Sigmoid colon (tissue), 7 donors: ENCODE measurements around the gene PVALEF. TPM values are rescaled to one million over a fixed set of nuclear protein-coding genes. Genes with fewer than 3 reads are reported as not detected.

Experiments used
- DNase-seq: peaks from one replicate; pipeline ENCODE4 v3.0.0-alpha.2; 2019
- H3K27ac ChIP-seq, 4 donors: fragments of 200-600 bp; sonication (generic); one replicate each; pipeline ENCODE4 v1.5.1; 2016 to 2019; ENCODE audit warnings: mild to moderate bottlenecking in 1 of 4
- H3K27me3 ChIP-seq, 3 donors: fragments of 200-600 bp; sonication (generic); one replicate each; pipeline ENCODE4 v1.5.1; 2019; ENCODE audit warnings: mild to moderate bottlenecking in 1 of 3
- H3K36me3 ChIP-seq, 4 donors: fragments of 200-600 bp; sonication (generic); one replicate each; pipeline ENCODE4 v1.5.1; 2016 to 2019
- H3K4me1 ChIP-seq, 4 donors: fragments of 200-600 bp; sonication (generic); one replicate each; pipeline ENCODE4 v1.5.1; 2017 to 2019
- H3K4me3 ChIP-seq, 4 donors: fragments of 200-600 bp; sonication (generic); one replicate each; pipeline ENCODE4 v1.5.1; 2017 to 2019; ENCODE audit warnings: mild to moderate bottlenecking in 2 of 4, moderate library complexity in 1 of 4
- H3K9me3 ChIP-seq, 4 donors: fragments of 200-600 bp in 3 of 4; sonication (generic) in 3 of 4; one replicate each; pipeline versions ENCODE4 v1.5.1 to v1.6.1; 2013 to 2019
- CTCF ChIP-seq, 4 experiments: fragments of 450-650 bp in 3 of 4; fragments of 200-600 bp in 1 of 4; IDR thresholded peaks; one replicate each; pipeline ENCODE4 v1.5.1; 2016 to 2019; ENCODE audit warnings: antibody characterized with exemption in 4 of 4, mild to moderate bottlenecking in 3 of 4, moderate library complexity in 2 of 4
- EP300 ChIP-seq, 4 donors: sonication (generic); formaldehyde crosslinking; IDR thresholded peaks; one replicate each; pipeline ENCODE4 v1.6.1; 2017; ENCODE audit warnings: antibody characterized with exemption in 4 of 4
- POLR2A ChIP-seq, 2 donors: fragments of 450-650 bp; IDR thresholded peaks; one replicate each; pipeline ENCODE4 v1.6.1; 2016; ENCODE audit warnings: antibody characterized with exemption in 2 of 2, mild to moderate bottlenecking in 2 of 2, moderate library complexity in 2 of 2
- POLR2AphosphoS5 ChIP-seq, 4 donors: sonication (generic); formaldehyde crosslinking; IDR thresholded peaks; one replicate each; pipeline ENCODE4 v1.6.1; 2017; ENCODE audit warnings: antibody characterized with exemption in 4 of 4
- WGBS, 2 donors: extraction: QIAGEN DNeasy Blood & Tissue Kit; methylation state at CpG; one replicate each; pipeline ENCODE4 v1.1.7; 2013; 5-methylcytosine and 5-hydroxymethylcytosine counted together
- intact Hi-C: fragments of 100-400 bp; cut with DNase I; formaldehyde crosslinking; loops from one replicate; pipeline ENCODE4 v1.15.1; 2023
- polyA plus RNA-seq, 3 donors: library from polyadenylated mRNA; stranded (reverse); fragments of 200-250 nt; gene quantifications; one replicate each; pipeline ENCODE4 v1.2.3, GENCODE V29; 2013
- total RNA-seq, 4 donors: library from RNA; depleted of rRNA; stranded (reverse); fragments of >200 nt; gene quantifications; one replicate each; pipeline ENCODE4 v1.1.0, GENCODE V29; 2016
- donor health status: healthy with polysubstance abuse.
- donor health status: Bipolar disorder and iron deficiency.
- donor health status: healthy.

PVALEF gene
- total and polyA plus RNA-seq, 7 donors = not detected

DNA sequence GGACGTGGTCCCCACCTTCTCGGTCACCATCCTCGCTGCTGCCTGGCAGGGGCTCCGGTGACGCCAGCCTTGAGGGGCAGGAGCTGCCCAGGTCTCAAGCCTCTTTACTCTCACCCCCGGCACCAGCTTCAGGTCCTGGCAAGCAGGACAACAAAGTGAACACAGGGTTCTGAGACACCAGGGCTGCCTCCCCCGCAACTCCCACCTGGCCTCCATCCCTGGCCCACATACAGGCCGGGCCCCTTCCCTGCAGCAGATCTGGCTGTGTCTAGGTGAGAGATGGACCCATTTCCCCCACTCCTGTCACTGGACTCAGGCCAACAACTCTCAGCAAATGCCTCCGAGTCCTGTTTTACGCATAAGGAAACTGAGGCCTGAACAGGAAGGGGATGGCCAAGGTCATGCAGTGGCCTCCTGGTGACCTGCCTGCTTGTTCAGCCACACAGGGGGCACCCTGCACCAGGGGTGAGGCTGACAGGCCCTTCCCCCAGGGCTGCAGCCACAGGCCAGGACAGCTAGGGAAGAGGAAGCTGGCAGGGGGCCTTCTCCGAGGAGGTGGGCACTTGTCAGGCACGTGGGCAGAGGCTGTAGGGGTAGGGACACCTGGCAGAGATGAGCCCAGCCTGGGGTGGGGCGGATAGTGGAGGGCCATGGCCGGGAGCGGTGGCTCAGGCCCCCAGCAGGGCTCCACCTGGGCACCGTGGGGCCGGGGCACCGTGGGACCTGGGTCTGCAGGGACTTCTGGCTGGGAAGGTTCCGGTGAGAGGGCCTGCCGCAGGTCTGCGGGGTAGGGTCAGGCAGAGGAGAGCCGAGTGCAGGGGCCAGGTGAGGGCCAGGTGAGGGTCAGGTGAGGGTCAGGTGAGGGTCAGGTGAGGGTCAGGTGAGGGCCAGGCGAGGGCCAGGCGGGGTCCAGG lies 46.7 kb upstream of the PVALEF start:
- intact Hi-C loops = no loop called here
- H3K4me1 ChIP-seq = peaks cover 0 to 35% (median 17%) of the 10 kb centered on the region in 4 donors
- 52 to 70% methylated on average over 24 of the region's 24 CpGs for WGBS, 2 donors
- no peak for TF ChIP-seq POLR2A (IDR thresholded peaks at IDR 0.05)
- no peak for TF ChIP-seq EP300 (IDR thresholded peaks at IDR 0.05)
- TF ChIP-seq POLR2AphosphoS5 (IDR thresholded peaks at IDR 0.05) = peak in 2 of 4 donors; percentile 16 to 42
- TF ChIP-seq CTCF (IDR thresholded peaks at IDR 0.05) = no peak
- peak overlapping the region in 2 of 4 donors; percentile 18 to 47 for H3K4me3 ChIP-seq
- no peaks in the 10 kb centered on the region for H3K9me3 ChIP-seq
- H3K36me3 ChIP-seq = peaks cover 0 to 13% (median 4%) of the 10 kb centered on the region in 4 donors
- peaks cover 0 to 16% (median 10%) of the 10 kb centered on the region in 3 donors for H3K27me3 ChIP-seq
- no peak overlapping the region for H3K27ac ChIP-seq
- DNase-seq = no peak

DNA sequence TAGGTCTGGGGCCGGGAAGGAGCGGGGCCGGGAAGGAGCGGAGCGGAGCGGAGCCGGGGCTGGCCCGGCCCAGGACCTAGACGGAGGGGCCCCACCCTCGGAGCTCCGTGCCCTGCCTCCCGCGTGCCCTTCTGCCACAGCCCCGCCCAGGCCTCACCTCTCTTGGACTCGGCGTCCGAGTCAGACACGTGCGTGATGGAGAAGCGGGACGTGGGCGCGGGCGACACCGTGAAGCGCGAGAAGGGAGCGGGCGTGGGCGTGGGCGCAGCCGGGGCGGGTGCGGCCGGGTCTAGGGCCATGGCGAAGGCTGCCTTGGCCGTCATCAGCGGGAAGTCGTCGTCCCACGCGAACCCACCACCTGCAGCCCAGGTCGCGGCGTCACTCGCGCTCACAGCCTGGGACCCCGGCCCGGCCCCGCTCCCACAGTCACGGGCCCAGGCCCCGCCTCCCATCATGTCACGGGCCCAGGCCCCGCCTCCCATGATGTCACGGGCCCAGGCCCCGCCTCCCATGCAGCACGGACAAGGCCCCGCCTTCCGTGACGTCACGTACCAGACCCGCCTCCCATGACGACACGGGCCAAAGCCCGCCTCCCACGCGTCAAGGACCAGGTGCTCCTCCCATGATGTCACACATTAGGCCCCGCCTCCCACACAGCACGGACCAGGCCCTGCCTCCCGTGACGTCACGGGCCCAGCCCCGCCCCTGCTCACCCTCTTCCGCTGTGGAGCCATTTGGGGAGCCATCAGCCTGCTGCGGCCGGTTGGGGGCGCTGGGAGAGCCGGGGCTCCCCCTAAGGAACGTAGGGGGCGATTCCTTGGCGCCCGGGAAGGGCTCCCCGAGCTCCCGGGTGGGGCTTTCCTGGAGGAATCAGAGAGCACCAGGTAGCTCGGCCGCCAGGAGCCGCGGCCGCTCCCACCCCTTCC lies 45.8 kb upstream of the PVALEF start:
- Histone ChIP-seq H3K4me1 (peaks cover 0 to 35% (median 17%) of the 10 kb centered on the region in 4 donors), H3K27ac (peak overlapping the region in 3 of 4 donors; percentile 43 to 51 (median 46)), H3K9me3 (no peaks in the 10 kb centered on the region), H3K27me3 (peaks cover 0 to 16% (median 10%) of the 10 kb centered on the region in 3 donors), H3K4me3 (peak overlapping the region in 3 of 4 donors; percentile 18 to 47 (median 27)), H3K36me3 (peaks cover 0 to 13% (median 4%) of the 10 kb centered on the region in 4 donors)
- TF ChIP-seq CTCF (IDR thresholded peaks at IDR 0.05) = no peak
- no peak for TF ChIP-seq EP300 (IDR thresholded peaks at IDR 0.05)
- TF ChIP-seq POLR2AphosphoS5 (IDR thresholded peaks at IDR 0.05) = peak in 2 of 4 donors; percentile 3 to 35
- DNase-seq = peak; percentile 87
- 38 to 41% methylated on average over 89 of the region's 89 CpGs for WGBS, 2 donors
- intact Hi-C loops = no loop called here

GRCh38 chr17:81120149-81120484 lies 45.2 kb upstream of the PVALEF start:
- intact Hi-C loops = no loop called here
- DNase-seq = no peak
- Histone ChIP-seq H3K4me3 (peak overlapping the region in 1 of 4 donors; percentile 47), H3K9me3 (no peaks in the 10 kb centered on the region), H3K27ac (peak overlapping the region in 3 of 4 donors; percentile 43 to 51 (median 46)), H3K36me3 (peaks cover 0 to 13% (median 4%) of the 10 kb centered on the region in 4 donors), H3K27me3 (peaks cover 0 to 16% (median 10%) of the 10 kb centered on the region in 3 donors), H3K4me1 (peaks cover 0 to 29% (median 17%) of the 10 kb centered on the region in 4 donors)
- TF ChIP-seq POLR2A (IDR thresholded peaks at IDR 0.05) (no peak), EP300 (IDR thresholded peaks at IDR 0.05) (no peak), CTCF (IDR thresholded peaks at IDR 0.05) (no peak), POLR2AphosphoS5 (IDR thresholded peaks at IDR 0.05) (no peak)
- WGBS, 2 donors = 85 to 91% methylated on average over 33 of the region's 33 CpGs

- intact Hi-C loops = no loop called here
Measured at GRCh38 chr17:81120695-81121621, 44.3 kb upstream of the PVALEF start.

More at GRCh38 chr17:81120695-81121621, 44.3 kb upstream of the PVALEF start:
- Histone ChIP-seq H3K27ac (peak overlapping the region in 1 of 4 donors; percentile 43), H3K4me3 (no peak overlapping the region), H3K36me3 (peaks cover 0 to 13% (median 3%) of the 10 kb centered on the region in 4 donors), H3K9me3 (no peaks in the 10 kb centered on the region), H3K4me1 (peaks cover 0 to 21% (median 17%) of the 10 kb centered on the region in 4 donors), H3K27me3 (peaks cover 0 to 16% (median 10%) of the 10 kb centered on the region in 3 donors)
- 69 to 85% methylated on average over 45 of the region's 45 CpGs for WGBS, 2 donors
- TF ChIP-seq CTCF (IDR thresholded peaks at IDR 0.05) = no peak
- no peak for TF ChIP-seq POLR2A (IDR thresholded peaks at IDR 0.05)
- no peak for TF ChIP-seq EP300 (IDR thresholded peaks at IDR 0.05)
- TF ChIP-seq POLR2AphosphoS5 (IDR thresholded peaks at IDR 0.05) = no peak
- no peak for DNase-seq
